Right ventricle myocardium inferior (tissue), 1 donor: ENCODE measurements around the gene MAK. TPM values are rescaled to one million over a fixed set of nuclear protein-coding genes. Genes with fewer than 3 reads are reported as not detected.
"Not testable (repeated sequence)": the region's sequence is repeated elsewhere in the genome, so short reads cannot be mapped to it uniquely, and the experiment has no call there.

Experiments
- ATAC-seq: fragments of 200-7000 bp; cut with Tn5 transposase; one replicate; pipeline ENCODE4 v1.9.1; 2020; ENCODE audit warnings: mild to moderate bottlenecking, moderate library complexity
- DNase-seq: peaks from one replicate; pipeline ENCODE4 v3.0.0; 2021; ENCODE audit errors: missing footprints
- intact Hi-C: fragments of 100-400 bp; cut with DNase I; formaldehyde crosslinking; loops from one replicate; pipeline ENCODE4 v1.11.0; 2022
- total RNA-seq: library from RNA; stranded (reverse); fragmentation: NEBNext Ultra II Directional; extraction: Animal tissue kit (Norgen Biotek cat#: 25700); gene quantifications from one replicate; pipeline ENCODE4 v1.2.1, GENCODE V29; 2021
- donor health status: DM: no; HTN: yes; CAD: no; lungs with severe emphysema.

MAK gene
- total RNA-seq, 1 donor from 2014 or later: not detected

DNA sequence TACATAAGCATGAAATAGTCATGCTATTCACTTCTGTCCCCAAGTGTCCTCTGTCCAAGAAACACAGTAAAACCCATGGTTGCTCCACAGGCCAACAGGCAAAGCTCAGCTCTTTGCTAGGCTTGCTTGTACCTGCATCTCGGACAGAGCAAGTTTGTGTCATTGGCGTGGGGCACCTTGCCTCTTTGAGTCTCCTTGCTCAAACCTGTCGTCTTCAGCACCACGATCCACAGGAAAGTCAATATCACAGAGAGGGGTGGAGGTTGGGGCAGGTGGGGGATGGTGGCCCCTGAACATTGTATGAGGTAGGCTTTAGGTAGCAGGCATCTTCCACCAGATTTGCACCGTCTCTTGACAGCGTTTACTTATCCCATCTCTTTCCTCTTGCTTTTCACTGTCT is 94.8 kb downstream of the MAK start:
- intact Hi-C loops: no loop called here
- DNase-seq: no peak
- ATAC-seq: no peak

DNA sequence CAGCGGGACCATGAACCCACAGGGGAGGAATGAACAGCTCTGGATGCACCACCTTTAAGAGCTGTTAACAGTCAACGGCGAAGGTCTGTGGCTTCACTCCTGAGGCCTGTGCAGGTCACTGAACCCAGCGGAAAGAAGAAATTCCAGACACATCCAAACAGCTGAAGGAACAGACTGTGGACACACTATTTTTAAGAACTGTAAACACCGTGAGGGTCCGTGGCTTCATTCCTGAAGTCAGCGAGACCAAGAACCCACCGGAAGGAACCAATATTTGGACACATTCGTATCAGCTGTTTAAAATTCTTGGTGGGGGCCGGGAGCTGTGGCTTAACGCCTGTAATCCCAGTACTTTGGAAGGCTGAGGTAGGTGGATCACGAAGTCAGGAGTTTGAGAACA is 96.1 kb downstream of the MAK start:
- DNase-seq (no peak), ATAC-seq (no peak)
- intact Hi-C loops: no loop called here

DNA sequence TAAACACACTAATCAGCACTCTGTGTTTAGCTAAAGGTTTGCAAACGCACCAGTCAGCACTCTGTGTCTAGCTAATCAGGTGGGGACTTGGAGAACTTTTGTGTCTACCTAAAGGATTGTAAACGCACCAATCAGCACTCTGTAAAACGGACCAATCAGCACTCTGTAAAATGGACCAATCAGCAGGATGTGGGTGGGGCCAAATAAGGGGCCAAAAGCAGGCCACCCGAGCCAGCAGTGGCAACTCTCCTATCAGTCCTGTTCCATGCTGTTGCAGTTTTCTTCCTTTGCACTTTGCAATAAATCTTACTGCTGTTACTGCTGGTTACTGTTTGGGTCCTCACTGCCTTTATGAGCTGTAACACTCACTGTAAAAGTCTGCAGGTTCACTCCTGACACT is 96.7 kb downstream of the MAK start:
- intact Hi-C loops, DNase-seq, ATAC-seq: not testable (repeated sequence)

DNA sequence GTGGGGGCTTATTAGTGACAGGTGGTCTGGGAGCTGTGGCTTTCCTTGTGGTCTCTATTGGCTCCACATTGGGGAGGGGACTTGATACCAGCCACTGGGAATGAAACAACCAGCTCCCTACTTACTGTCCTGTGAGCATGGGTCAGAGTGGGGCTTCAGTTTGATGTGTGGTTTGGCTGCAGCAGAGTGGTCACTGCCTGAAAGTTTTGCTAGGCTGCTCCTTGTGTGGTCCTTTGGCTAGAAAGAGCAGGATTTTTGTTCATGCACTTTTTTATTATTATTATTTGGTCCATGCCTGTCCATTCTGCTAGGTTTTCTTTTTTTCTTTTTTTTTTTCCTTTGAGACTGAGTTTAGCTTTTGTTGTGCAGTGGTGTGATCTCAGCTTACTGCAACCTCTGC is 98.3 kb downstream of the MAK start:
- ATAC-seq: no peak
- intact Hi-C loops: no loop called here
- DNase-seq: no peak

DNA sequence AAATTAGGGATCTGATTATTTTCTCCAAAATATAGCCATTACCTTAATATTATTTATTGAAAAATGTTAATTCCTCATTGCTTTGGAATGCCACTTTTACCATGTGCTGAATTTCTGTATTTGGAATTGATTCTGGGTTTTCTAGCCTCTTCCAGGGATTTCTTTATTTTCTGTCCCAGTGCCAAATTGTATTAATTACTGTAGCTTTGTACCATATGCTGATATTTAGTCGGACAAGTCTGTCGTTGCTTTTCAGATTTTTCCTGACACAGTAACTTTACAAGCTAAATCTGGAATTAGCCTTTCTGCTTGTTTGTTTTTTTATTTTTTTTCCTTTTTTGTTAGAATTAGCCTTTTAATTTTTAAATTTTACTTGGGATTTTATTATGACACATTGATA is 101.6 kb downstream of the MAK start:
- intact Hi-C loops: no loop called here
- ATAC-seq (no peak), DNase-seq (no peak)

DNA sequence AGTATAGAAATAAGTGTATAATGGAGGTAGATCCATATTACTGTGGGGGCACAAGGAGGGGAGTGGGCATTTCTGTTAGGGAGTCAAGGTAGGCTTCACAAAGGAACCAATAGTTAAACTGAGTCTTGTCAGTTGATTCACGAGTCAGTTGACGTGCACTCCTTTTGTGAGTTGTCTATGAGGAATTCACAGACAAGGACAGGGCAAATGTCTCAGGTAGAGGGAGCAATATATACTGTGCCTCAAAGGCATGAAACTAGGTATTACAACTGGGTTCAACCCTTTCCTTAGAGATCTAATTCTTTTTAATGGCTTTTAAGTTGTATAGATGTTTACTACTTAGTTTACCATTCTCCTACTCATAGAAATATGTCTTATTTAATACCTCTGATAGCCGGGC is 104.5 kb downstream of the MAK start:
- DNase-seq (no peak), ATAC-seq (no peak)
- intact Hi-C loops: no loop called here

DNA sequence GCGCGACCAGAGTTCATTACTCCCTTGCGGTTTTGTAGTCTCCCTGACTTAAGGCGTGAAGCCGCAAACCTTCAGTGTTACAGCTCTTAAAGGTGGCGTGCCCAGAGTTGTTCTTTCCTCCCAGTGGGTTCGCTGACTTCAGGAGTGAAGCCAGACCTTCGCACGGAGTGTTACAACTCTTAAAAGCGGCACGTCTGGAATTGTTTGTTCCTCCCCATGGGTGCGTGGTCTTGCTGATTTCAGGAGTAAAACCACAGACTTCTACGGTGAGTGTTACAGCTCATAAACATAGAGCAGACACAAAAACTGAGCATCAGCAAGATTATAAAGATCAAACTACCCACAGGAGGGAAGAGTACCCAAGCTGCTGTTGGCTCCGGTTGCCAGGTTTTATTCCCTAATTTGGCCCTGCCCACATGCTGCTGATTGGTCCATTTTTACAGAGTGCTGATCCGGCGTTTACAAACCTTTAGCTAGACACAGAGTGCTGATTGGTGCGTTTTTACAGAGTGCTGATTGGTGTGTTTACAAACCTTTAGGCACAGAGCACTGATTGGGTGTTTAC is 105.1 kb downstream of the MAK start:
- no peak for ATAC-seq

DNA sequence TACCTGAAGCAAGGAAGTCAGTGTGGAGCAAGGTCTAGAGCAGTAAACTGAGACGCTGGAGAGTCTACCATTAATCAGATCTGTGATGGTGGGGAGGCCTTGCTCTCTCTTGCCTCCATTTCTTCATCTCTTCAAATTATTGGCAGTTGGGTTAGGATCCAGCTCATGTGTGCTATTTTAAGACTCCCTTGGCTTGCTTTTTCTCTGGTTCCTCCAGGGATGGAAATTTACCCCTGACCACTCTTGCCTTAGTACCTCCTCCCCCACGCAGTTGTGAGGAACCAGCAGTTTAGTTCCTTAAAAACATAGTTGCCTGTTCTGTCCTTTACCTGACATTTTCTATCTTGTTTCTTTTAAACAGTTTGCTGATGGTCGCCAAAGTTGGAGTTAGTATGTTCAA is 108.1 kb downstream of the MAK start:
- intact Hi-C loops: no loop called here
- DNase-seq (no peak), ATAC-seq (peak; percentile 53)

More for the DNA sequence above, 105.1 kb downstream of the MAK start:
- intact Hi-C loops: no loop called here
- no peak for DNase-seq

DNA sequence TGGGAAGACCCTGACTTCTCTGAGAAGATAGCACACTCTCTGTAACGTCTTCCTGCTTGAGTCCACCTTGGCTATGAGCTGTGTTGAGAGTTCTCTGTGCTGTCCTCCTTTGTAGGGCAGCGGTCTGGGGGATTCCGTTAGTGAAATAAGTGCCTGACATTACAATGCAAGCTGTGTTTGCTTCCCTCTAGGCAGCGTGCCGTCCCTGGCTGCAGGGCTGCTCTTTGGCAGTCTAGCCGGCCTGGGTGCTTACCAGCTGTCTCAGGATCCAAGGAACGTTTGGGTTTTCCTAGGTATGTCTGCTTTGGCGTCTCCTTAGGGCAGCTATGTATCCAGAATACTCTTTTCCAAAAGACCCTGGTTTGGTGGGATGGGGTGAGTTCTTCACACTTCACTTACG is 112.6 kb downstream of the MAK start:
- no peak for DNase-seq
- intact Hi-C loops: loop anchor here (10.0 kb wide), 1 partner anchor 211 kb away; no protein-coding TSS in a partner anchor
- ATAC-seq: no peak

DNA sequence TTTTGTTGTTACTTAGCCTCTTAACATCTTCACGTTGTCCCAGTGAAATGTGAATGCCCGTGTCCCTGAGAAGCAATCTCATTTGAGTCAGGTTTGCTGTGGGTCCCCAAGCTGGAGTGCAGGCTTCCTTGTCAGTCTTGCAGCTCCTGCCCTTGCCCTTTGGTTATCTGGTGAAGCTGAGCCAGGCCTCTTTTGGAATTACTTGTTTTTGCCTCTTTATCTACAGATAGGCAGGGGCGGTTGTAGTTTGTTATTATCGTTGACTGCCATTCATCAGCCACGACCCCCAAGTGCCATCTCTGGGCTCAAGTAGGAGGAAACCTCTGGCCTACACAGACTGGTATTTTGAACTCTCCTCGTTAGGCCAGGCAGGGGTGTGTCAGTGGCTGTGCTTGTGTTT is 113.3 kb downstream of the MAK start:
- DNase-seq: no peak
- intact Hi-C loops: loop anchor here (10.0 kb wide), 1 partner anchor 210 kb away; no protein-coding TSS in a partner anchor
- ATAC-seq: no peak

DNA sequence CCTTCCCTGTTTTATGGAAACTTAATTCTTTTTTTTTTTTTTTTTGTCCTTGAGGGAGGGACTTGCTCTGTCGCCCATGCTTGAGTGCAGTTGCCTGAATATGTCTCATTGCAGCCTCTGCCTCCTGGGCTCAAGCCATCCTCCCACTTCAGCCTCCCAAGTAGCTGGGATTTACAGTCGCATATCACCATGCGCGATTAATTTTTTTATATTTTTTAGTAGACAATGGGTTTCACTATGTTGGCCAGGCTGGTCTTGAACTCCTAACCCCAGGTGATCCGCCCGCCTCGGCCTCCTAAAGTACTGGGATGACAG is 114.8 kb downstream of the MAK start:
- DNase-seq (no peak), ATAC-seq (no peak)

DNA sequence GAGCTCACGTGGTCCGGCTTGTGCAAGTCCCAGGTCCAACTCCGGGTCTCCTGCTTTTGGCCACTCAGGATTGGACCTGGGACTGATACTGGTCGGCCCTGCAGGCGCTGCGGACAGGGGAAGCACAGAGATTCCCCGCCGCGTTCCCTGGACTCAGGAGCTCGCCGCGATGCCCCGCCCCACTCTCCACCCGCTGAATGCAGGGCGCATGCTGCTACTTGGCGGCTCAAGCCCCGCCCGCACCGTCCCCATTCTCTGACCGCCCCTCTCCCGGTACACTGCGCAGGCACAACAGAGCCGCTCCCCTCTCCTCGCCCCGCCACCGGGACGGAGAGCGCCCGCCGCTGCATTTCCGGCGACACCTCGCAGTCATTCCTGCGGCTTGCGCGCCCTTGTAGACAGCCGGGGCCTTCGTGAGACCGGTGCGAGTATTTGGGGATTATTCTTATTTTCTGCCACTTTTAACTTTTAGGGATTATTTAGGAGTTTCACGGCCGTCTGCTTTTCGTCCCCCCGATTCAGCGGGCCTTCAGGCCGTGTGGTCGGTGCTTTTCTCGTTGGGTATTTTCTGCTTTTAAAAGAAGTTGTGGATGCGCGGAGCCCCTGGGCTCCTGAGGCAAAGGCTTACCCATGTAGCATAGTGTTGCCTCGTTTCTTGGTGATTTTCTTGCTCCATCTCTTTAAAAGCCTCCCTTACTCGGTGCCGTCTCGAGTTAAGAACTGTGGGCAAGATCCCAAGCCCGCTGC is 115.3 kb downstream of the MAK start, which contains the start of gene TMEM14C:
TMEM14C (plus strand) TSS at position 251 of the 747 bp plus-strand sequence. CDS start 1,544 bp downstream, outside the sequence.
- peak; percentile 100 for DNase-seq
- intact Hi-C loops: loop anchor here (1.0 to 10.0 kb wide), 3 partner anchors 24 to 208 kb away; partner anchors contain the start of genes C6orf52, PAK1IP1 and TMEM14B
- peak; percentile 99 for ATAC-seq

More for the DNA sequence above, 114.8 kb downstream of the MAK start:
- intact Hi-C loops: loop anchor here (2.0 to 10.0 kb wide), 2 partner anchors 29 to 209 kb away; partner anchors contain the start of genes C6orf52 and PAK1IP1

DNA sequence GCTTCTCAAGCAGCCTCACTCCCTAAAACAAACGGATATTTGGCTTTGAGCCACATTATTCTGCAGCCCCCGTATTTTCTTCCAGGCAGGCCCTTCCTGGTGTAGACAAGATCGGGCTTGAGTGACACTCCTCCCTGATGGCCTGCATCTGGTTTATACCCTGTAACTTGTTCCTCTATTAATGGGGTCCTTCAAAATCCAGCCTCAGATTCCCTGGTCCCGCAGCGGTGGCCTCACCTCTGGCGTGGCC is 115.8 kb downstream of the MAK start:
- ATAC-seq: no peak
- no peak for DNase-seq
- intact Hi-C loops: loop anchor here (1.0 to 10.0 kb wide), 3 partner anchors 25 to 208 kb away; partner anchors contain the start of genes C6orf52, PAK1IP1 and TMEM14B

DNA sequence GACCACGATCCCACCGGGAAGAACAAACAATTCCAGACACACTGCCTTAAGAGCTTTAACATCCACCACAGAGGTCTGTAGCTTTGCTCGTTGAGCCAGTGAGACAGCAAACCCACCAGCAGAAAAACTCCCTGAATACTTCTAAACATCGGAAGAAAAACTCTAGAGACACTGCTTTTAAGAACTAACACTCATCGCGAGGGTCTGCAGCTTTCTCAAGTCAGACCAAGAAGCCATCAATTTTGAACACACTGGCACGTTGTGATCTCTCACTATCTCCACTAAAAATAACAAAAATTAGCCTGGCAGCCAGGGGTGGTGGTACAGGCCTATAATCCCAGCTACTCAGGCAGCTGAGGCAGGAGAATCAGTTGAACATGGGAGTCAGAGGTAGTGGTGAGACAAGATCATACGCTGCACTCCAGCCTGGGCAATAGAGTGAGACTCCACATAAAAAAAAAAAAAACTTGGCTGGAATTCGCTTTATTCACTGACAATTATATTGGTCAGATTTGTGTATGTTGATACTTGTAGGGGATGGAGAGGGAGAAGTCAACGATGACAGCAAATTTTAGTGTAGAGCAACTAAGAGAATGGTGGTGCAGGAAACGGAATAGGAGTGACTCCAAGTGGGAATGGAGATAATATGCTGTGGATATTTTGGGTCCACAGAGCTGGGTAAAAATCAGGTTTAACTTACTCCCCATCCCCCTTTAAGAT is 116.3 kb downstream of the MAK start:
- ATAC-seq (no peak), DNase-seq (no peak)
- intact Hi-C loops: loop anchor here (1.0 to 10.0 kb wide), 3 partner anchors 25 to 207 kb away; partner anchors contain the start of genes C6orf52, PAK1IP1 and TMEM14B

DNA sequence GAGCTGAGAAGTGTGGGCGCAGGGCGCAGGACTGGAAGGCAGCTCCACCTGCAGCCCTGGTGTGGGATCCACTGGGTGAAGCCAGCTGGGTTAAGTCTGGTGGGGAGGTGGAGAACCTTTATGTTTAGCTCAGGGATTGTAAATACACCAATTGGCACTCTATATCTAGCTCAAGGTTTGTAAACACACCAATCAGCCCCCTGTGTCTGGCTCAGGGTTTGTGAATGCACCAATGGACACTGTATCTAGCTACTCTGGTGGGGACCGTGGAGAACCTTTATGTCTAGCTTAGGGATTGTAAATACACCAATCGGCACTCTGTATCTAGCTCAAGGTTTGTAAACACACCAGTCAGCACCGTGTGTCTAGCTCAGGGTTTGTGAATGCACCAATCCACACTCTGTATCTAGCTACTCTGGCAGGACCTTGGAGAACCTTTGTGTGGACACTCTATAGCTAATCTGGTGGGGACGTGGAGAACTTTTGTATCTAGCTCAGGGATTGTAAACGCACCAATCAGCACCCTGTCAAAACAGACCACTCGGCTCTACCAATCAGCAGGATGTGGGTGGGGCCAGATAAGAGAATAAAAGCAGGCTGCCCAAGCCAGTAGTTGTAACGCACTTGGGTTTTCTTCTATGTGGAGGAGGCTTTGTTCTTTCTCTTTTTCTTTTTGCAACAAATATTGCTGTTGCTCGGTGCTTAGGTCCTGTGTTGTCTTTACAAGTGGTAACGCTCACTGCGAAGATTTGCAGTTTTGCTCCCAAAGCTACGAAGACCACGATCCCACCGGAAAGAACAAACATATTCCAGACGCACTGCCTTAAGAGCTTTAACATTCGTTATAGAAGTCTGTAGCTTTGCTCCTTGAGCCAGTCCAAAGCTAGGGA is 117.1 kb downstream of the MAK start:
- ATAC-seq, DNase-seq: not testable (repeated sequence)
- intact Hi-C loops: loop anchor here (10.0 kb wide), 1 partner anchor 206 kb away; no protein-coding TSS in a partner anchor

DNA sequence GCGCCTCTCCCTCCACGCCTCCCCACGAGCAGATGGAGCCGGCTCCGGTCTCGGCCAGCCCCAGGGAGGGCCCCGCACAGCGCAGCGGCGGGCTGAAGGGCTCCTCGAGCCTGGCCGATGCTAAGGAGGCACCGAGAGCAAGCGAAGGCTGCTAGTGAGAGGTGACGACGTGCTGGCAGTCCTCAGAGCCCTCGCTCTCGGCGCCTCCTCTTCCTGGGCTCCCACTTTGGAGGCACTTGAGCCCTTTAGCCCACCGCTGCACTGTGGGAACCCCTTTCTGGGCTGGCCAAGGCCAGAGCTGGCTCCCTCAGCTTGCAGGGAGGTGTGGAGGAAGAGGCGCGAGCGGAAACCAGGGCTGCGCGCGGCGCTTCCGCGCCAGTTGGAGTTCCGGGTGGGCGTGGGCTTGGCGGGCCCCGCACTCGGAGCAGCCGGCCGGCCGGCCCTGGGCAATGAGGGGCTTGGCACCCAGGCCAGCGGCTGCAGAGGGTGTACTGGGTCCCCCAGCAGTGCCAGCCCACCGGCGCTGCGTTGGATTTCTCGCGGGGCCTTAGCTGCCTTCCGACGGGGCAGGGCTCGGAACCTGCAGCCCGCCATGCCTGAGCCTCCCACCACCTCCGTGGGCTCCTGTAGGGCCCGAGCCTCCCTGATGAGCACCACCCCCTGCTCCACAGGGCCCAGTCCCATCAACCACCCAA is 117.9 kb downstream of the MAK start:
- intact Hi-C loops: loop anchor here (10.0 kb wide), 1 partner anchor 206 kb away; no protein-coding TSS in a partner anchor
- no peak for ATAC-seq
- peak; percentile 77 for DNase-seq

DNA sequence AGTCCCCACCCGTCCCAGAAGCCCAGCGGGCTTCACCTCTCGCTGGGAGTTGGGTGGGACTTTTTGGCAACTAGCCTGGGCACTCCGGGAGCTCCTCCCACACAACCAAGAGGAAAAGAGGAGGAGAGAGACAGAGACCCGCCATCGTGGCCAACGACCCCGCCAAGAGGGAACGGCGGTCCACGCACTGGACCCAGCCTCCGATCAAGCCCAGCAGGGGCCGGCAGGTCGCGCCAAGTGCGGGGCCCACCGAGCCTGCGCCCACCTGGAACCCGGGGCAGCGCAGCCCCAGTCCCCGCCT is 118.4 kb downstream of the MAK start:
- intact Hi-C loops: loop anchor here (10.0 kb wide), 1 partner anchor 205 kb away; no protein-coding TSS in a partner anchor
- peak; percentile 71 for DNase-seq
- ATAC-seq: no peak

DNA sequence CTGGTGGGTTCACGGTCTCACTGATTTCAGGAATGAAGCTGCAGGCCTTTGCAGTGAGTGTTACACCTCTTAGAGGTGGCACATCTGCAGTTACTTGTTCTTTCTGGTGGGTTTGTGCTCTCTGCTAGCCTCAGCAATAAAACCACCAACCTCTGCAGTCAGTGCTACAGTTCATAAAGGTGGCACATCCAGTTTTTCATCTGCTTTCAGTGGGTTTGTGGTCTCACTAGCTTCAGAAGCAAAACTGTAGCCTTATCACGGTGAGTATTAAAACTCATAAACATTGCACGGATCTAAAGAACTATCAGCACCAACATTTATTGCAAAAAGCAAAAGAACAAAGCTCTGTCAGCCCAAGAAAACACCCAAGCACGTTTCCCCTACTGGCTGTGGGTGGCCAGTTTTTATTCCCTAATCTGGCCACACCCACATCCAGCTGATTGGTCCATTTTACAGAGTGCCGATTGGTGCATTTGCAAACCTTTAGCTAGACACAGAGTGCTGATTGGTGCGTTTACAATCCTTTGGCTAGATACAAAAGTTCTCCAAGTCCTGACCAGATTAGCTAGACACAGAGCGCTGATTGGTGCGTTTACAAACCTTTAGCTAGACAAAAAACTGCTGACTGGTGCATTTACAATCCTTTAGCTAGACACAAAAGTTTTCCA is 118.9 kb downstream of the MAK start:
- intact Hi-C loops: no loop called here
- DNase-seq (no peak), ATAC-seq (no peak)
